ENCODE measurements around the gene KLHL26. TPM values are rescaled to one million over a fixed set of nuclear protein-coding genes. Genes with fewer than 3 reads are reported as not detected.

The KLHL26 gene
- total RNA-seq = 1 to 10 TPM; 1.6 to 6.6 (median 3.4) TPM

- TF ChIP-seq CTCF (IDR thresholded peaks at IDR 0.05) (no peak), POLR2A (IDR thresholded peaks at IDR 0.05) (peak in 2 of 4 donors; percentile 66 to 68)
- 18 to 20% methylated on average over 8 to 9 of the region's 47 CpGs for WGBS, 2 donors
- Histone ChIP-seq H3K9me3 (no peaks in the 10 kb centered on the region), H3K36me3 (no peaks in the 10 kb centered on the region), H3K27me3 (peaks cover 0 to 4% (median 0%) of the 10 kb centered on the region in 4 donors), H3K4me3 (peak within 1 kb of the TSS; percentile 69 to 91 (median 78)), H3K4me1 (peaks cover 23 to 52% (median 27%) of the 10 kb centered on the region in 3 donors), H3K27ac (peak within 1 kb of the TSS; percentile 86 to 92 (median 90))
- DNase-seq = no peak
- intact Hi-C loops (cut with DNase I) = no loop called here
Measured at GRCh38 chr19:18636969-18637629, at the start of gene KLHL26. TSS of gene KLHL26 (plus strand) at chr19:18637028. CDS start at chr19:18637055, 27 bp downstream.

GRCh38 chr19:18587561-18587960 lies 49.3 kb upstream of the KLHL26 start:
- peaks cover 8 to 33% (median 22%) of the 10 kb centered on the region in 3 donors for H3K4me1 ChIP-seq
- H3K36me3 ChIP-seq = peaks cover 0 to 20% (median 7%) of the 10 kb centered on the region in 3 donors
- no peaks in the 10 kb centered on the region for H3K9me3 ChIP-seq
- intact Hi-C loops (cut with DNase I) = no loop called here
- TF ChIP-seq POLR2A (IDR thresholded peaks at IDR 0.05) = no peak
- TF ChIP-seq CTCF (IDR thresholded peaks at IDR 0.05) = no peak
- DNase-seq = no peak
- no peak overlapping the region for H3K4me3 ChIP-seq
- no peaks in the 10 kb centered on the region for H3K27me3 ChIP-seq
- WGBS, 2 donors = 81 to 93% methylated on average over 10 of the region's 12 CpGs
- H3K27ac ChIP-seq = peak overlapping the region in 3 of 4 donors; percentile 86 to 95 (median 94)

- H3K27me3 ChIP-seq = no peaks in the 10 kb centered on the region
- WGBS, 2 donors = 16 to 24% methylated on average over 9 to 15 of the region's 16 CpGs
- intact Hi-C loops (cut with DNase I) = no loop called here
- H3K27ac ChIP-seq = peak overlapping the region; percentile 85 to 95 (median 90)
- no peak for DNase-seq
- H3K4me1 ChIP-seq = peaks cover 8 to 33% (median 22%) of the 10 kb centered on the region in 3 donors
- H3K36me3 ChIP-seq = peaks cover 0 to 20% (median 7%) of the 10 kb centered on the region in 3 donors
- H3K9me3 ChIP-seq = no peaks in the 10 kb centered on the region
- H3K4me3 ChIP-seq = peak overlapping the region; percentile 62 to 95 (median 84)
- TF ChIP-seq CTCF (IDR thresholded peaks at IDR 0.05) (no peak), POLR2A (IDR thresholded peaks at IDR 0.05) (no peak)
Measured at GRCh38 chr19:18587962-18588610, 48.7 kb upstream of the KLHL26 start.

GRCh38 chr19:18588611-18589379 lies 48.0 kb upstream of the KLHL26 start, which contains the start of gene REX1BD:
TSS of gene REX1BD (plus strand) at chr19:18588798. CDS start at chr19:18588802, 4 bp downstream.
- Histone ChIP-seq H3K9me3 (no peaks in the 10 kb centered on the region), H3K27ac (peak within 1 kb of the TSS; percentile 85 to 95 (median 90)), H3K27me3 (no peaks in the 10 kb centered on the region), H3K36me3 (peaks cover 0 to 20% (median 7%) of the 10 kb centered on the region in 3 donors), H3K4me3 (peak within 1 kb of the TSS; percentile 62 to 95 (median 84)), H3K4me1 (peaks cover 14 to 37% (median 22%) of the 10 kb centered on the region in 3 donors)
- intact Hi-C loops (cut with DNase I) = no loop called here
- 5% methylated on average over 4 of the region's 72 CpGs; no CpG with 5 or more reads in 1 of the 2 donors for WGBS, 2 donors
- TF ChIP-seq POLR2A (IDR thresholded peaks at IDR 0.05) (peak in 1 of 4 donors; percentile 59), CTCF (IDR thresholded peaks at IDR 0.05) (peak; percentile 79 to 92 (median 84))
- DNase-seq = no peak
